SJSA1 (cell line): ENCODE measurements around the gene EXOC1L. TPM values are rescaled to one million over a fixed set of nuclear protein-coding genes. Genes with fewer than 3 reads are reported as not detected.
"Not testable (repeated sequence)": the region's sequence is repeated elsewhere in the genome, so short reads cannot be mapped to it uniquely, and the experiment has no call there.

ENCODE experiments used
- DNase-seq, 2 experiments: peaks; one replicate each; pipeline ENCODE4 v3.0.0-alpha.2; 2015 to 2020; ENCODE audit warnings: low spot score in 2 of 2, low read depth in 1 of 2
- H3K27ac ChIP-seq: fragments of 250-450 bp; sonication (Bioruptor Pico); 2 replicates; pipeline ENCODE4 v1.5.1; 2020; ENCODE audit warnings: mild to moderate bottlenecking, moderate library complexity
- H3K27me3 ChIP-seq: fragments of 250-450 bp; sonication (Bioruptor Pico); replicated peaks from 2 replicates; pipeline ENCODE4 v1.5.1; 2020; ENCODE audit warnings: mild to moderate bottlenecking, moderate library complexity
- H3K36me3 ChIP-seq: fragments of 250-450 bp; sonication (Bioruptor Pico); 2 replicates; pipeline ENCODE4 v1.5.1; 2020; ENCODE audit warnings: mild to moderate bottlenecking
- H3K4me1 ChIP-seq: fragments of 250-450 bp; sonication (Bioruptor Pico); replicated peaks from 2 replicates; pipeline ENCODE4 v1.6.1; 2021; ENCODE audit warnings: mild to moderate bottlenecking
- H3K4me3 ChIP-seq: fragments of 250-450 bp; sonication (Bioruptor Pico); 2 replicates; pipeline ENCODE4 v1.5.1; 2020; ENCODE audit warnings: mild to moderate bottlenecking
- H3K9me3 ChIP-seq: fragments of 250-450 bp; sonication (Bioruptor Pico); replicated peaks from 2 replicates; pipeline ENCODE4 v1.5.1; 2020; ENCODE audit warnings: mild to moderate bottlenecking
- total RNA-seq: library from RNA; depleted of rRNA; stranded (reverse); fragments of >200 nt; shearing (Covaris generic); gene quantifications from 2 replicates; pipeline ENCODE4 v1.2.3, GENCODE V29; 2014

The EXOC1L gene
- total RNA-seq, 1 experiment from 2014 or later: not detected

DNA sequence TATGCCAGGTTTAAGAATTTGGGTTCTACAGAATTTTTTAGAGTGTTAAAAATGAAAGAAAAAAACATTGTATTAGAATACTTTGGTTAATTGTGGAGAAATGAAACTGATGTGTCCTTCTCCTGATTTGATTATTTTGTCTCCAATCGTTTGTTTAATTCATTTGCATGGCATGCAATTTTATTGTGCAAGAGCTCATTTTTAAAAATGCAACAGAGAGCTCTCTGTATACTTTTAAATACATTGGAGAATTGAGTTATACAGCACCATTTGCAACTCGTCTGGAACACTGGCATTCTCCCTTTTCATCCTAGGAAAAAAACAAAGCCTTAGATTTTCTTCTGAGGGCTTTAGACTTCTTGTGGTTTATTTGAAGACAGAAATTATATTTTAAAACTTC is 689 bp downstream of the EXOC1L start:
- no peak for DNase-seq
- H3K4me1 ChIP-seq: no peaks in the 10 kb centered on the region

DNA sequence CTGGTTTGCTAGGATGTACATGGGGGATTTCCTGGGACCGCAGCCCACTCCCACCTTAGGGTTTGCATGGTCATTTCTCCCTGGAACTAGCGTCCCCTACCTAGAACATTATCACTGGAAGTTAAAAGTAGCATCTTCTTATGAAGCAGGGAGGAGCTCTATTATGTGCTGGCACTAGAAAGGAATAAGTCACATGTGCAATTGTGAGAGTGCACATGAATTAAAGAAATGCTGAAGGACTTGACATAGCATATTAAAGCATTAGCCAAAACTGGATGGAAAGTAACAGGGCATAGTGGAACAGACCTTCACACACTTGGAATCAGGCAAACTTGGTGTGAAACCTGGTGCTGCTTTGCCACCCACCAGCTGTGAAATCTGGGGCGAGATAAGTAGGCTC is 2.7 kb downstream of the EXOC1L start:
- H3K9me3 ChIP-seq: no peaks in the 10 kb centered on the region
- H3K36me3 ChIP-seq: no peaks in the 10 kb centered on the region
- no peak overlapping the region for H3K4me3 ChIP-seq
- H3K27ac ChIP-seq: no peak overlapping the region
- H3K4me1 ChIP-seq: no peaks in the 10 kb centered on the region
- no peak for DNase-seq
- H3K27me3 ChIP-seq: peaks cover 19% of the 10 kb centered on the region

More for the DNA sequence above, 689 bp downstream of the EXOC1L start:
- H3K4me3 ChIP-seq: no peak overlapping the region
- no peaks in the 10 kb centered on the region for H3K9me3 ChIP-seq
- H3K36me3 ChIP-seq: no peaks in the 10 kb centered on the region
- peaks cover 19% of the 10 kb centered on the region for H3K27me3 ChIP-seq
- H3K27ac ChIP-seq: no peak overlapping the region

DNA sequence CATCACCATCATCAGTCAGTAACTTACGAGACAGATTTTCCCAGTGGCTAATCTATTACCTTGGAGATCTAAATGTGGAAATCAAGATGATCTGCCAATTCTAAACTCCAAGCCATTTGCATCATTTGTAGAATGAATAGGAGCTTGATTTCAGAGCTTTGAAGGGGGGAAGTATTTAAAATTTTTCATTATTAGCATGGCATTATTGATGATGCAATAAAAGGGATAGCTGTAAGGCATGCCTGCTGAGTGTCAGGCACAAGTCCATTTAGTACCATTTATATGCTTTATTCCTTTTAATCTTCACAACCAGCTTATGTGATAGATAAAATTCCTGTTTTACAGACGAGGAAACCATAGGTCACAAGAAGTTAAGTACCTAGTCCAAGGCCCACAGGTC is 5.3 kb downstream of the EXOC1L start:
- no peak for DNase-seq
- H3K27me3 ChIP-seq: peaks cover 11% of the 10 kb centered on the region
- H3K9me3 ChIP-seq: no peaks in the 10 kb centered on the region
- no peak overlapping the region for H3K4me3 ChIP-seq
- H3K36me3 ChIP-seq: no peaks in the 10 kb centered on the region
- no peaks in the 10 kb centered on the region for H3K4me1 ChIP-seq
- H3K27ac ChIP-seq: no peak overlapping the region

DNA sequence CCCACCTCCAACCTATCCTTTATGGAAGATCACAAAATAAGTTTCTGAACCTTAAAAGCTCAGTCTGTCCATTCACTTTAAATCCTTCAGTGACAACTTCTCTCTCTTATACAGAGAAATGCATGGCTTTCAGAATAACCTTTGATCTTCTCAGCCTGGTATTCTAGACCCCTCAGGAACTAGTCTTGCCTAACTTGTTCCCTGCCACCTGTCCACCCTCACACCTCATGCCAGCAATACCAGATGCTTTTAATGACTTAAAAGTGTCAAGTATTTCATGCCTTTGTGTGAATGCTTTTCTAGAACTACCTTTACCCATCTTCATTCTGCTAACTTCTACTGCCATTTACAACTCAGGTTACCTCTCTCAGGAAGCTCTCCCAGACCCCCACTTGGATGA is 7.4 kb downstream of the EXOC1L start:
- Histone ChIP-seq H3K36me3 (no peaks in the 10 kb centered on the region), H3K4me3 (no peak overlapping the region), H3K4me1 (no peaks in the 10 kb centered on the region), H3K27me3 (no peaks in the 10 kb centered on the region), H3K9me3 (no peaks in the 10 kb centered on the region), H3K27ac (no peak overlapping the region)
- DNase-seq: no peak

DNA sequence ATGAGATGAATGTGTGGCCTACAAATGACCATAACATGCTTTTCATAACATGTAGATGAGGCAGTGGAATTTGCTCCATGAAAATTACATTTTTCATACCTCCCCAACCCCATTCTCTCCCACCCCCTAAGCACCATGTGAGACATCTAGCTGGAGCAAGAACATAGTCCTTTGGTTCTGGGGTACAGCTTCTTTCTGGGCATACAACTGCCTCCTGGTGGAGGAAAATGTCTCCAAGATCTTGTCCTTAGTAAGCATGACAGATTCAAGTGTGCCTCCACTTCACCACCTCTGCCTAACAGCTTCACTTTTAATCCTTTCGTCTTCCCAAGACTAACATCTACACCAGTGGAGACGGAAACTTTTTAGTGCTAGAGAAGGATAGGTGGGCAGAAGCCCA is 8.0 kb downstream of the EXOC1L start:
- H3K27ac ChIP-seq: no peak overlapping the region
- no peak overlapping the region for H3K4me3 ChIP-seq
- DNase-seq: no peak
- no peaks in the 10 kb centered on the region for H3K27me3 ChIP-seq
- no peaks in the 10 kb centered on the region for H3K36me3 ChIP-seq
- no peaks in the 10 kb centered on the region for H3K9me3 ChIP-seq
- no peaks in the 10 kb centered on the region for H3K4me1 ChIP-seq

DNA sequence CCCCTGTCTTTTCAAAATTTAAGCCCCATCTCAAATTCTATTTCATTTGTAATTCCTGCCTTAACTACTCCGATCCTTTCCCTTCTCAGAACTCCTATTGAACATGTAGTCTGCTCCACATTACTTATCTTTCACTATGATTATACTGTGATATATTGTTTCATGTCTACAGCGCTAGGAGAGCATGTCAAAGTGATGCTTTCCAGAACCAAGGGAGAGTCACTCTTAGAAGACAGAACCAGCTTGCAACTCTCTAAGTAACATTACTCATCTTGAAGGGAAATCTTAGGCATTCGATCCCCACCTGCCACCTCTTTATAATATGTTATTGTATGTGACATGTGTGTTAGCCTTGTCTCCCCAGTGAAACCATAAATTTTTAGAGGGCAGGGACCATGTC is 10.5 kb downstream of the EXOC1L start:
- H3K27ac ChIP-seq: no peak overlapping the region
- no peaks in the 10 kb centered on the region for H3K36me3 ChIP-seq
- H3K9me3 ChIP-seq: no peaks in the 10 kb centered on the region
- no peaks in the 10 kb centered on the region; the same call in 1 of the 2 replicates for H3K27me3 ChIP-seq
- no peaks in the 10 kb centered on the region for H3K4me1 ChIP-seq
- H3K4me3 ChIP-seq: no peak overlapping the region
- DNase-seq: no peak

DNA sequence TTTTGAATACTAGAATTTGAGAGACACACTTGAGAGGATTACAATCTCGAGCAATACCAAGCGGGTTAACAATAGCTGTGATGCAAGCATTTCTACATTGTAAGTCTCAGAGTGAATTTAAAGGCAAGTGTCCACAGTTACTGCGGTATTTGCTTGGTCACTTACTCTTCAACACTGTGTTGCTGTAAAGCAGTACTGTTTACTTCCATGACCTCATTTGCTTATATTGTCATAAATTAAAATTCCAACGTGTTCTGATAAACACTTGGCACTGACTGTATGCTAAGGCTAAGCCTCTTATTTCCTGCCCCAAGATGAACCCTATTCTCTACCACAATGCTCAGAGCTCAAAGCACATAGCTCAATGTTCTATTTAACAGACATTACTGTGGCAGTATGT is 11.1 kb downstream of the EXOC1L start:
- peak in 1 of 2 experiments; percentile 48 for DNase-seq
- no peaks in the 10 kb centered on the region for H3K36me3 ChIP-seq
- H3K27ac ChIP-seq: no peak overlapping the region
- no peaks in the 10 kb centered on the region for H3K4me1 ChIP-seq
- H3K9me3 ChIP-seq: no peaks in the 10 kb centered on the region
- no peak overlapping the region for H3K4me3 ChIP-seq
- no peaks in the 10 kb centered on the region; the same call in 1 of the 2 replicates for H3K27me3 ChIP-seq

DNA sequence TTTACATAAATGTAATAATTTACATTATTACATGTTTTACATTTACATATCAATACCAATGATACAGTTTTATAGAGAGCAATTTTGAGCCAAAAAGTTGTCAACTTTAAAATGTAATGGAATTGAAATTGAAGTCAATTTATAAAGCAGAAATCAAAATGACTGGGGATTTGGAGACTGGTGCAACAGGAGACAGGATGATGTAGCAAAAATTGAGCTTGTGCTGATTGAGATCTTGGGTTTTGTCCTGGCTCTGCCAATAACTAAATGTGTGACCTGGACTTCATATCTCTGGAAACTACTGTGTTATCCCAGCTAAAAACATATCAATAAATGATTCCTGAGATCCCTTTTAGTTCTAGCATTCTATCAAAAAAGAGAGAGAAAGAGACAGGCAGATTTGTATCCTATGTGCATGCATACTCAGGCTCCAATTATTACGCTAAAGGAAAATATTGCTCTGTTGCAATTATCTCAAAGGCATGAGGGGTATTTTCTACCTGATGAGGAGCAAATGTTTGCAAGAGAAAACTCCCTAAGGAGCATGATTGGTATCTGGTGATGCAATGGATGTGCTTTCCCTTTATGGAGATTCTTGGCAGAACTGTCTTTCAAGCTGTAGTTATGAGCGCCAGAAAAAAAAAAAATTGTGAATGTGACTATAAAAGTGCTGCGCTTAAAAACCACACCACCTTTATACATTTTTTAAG is 14.7 kb downstream of the EXOC1L start:
- Histone ChIP-seq H3K4me3 (no peak overlapping the region), H3K4me1 (no peaks in the 10 kb centered on the region), H3K9me3 (no peaks in the 10 kb centered on the region), H3K27ac (no peak overlapping the region), H3K27me3 (no peaks in the 10 kb centered on the region; the same call in 1 of the 2 replicates), H3K36me3 (no peaks in the 10 kb centered on the region)
- DNase-seq: no peak

DNA sequence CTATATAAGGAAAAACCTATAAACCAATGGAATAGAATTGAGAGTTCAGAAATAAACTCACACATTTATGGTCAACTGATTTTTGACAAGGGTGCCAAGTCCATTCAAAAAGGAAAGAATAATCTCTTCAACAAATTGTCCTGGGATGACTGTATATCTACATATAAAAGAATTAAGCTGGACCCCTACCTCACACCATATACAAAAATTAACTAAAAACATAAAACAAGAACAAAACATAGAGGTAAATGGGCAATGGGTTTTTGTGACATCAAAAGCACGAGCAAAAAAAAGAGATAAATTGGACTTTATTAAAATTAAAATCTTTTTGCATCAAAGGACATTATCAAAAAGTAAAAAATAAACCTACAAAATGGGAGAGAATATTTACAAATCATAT is 18.3 kb downstream of the EXOC1L start:
- DNase-seq: no peak
- Histone ChIP-seq H3K4me3 (no peak overlapping the region), H3K4me1 (0 out of 2 replicates have a peak, but pooled peaks cover 4% of the 10 kb centered on the region), H3K27me3 (no peaks in the 10 kb centered on the region; the same call in 1 of the 2 replicates), H3K27ac (no peak overlapping the region), H3K9me3 (no peaks in the 10 kb centered on the region; the same call in 1 of the 2 replicates), H3K36me3 (no peaks in the 10 kb centered on the region)

DNA sequence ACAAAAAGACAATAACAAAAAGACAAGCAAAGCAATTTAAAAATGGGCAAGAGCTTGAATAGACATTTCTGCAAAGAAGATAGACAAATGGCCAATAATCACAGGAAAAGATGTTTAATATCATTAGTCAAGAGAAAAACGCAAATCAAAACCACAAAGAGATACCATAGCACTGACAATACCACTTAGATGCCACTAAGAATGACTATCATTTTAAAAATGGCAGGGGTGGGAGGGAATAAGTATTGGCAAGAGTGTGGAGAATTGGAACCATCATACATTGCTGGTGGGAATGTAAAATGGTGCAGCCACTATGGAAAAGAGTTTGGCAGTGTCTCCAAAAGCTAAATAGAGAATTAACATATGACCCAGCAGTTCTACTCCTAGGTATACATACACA is 18.8 kb downstream of the EXOC1L start:
- Histone ChIP-seq H3K4me3 (no peak overlapping the region), H3K36me3 (no peaks in the 10 kb centered on the region), H3K27me3 (no peaks in the 10 kb centered on the region; the same call in 1 of the 2 replicates), H3K27ac (no peak overlapping the region), H3K9me3 (no peaks in the 10 kb centered on the region; the same call in 1 of the 2 replicates), H3K4me1 (0 out of 2 replicates have a peak, but pooled peaks cover 4% of the 10 kb centered on the region)
- no peak for DNase-seq

DNA sequence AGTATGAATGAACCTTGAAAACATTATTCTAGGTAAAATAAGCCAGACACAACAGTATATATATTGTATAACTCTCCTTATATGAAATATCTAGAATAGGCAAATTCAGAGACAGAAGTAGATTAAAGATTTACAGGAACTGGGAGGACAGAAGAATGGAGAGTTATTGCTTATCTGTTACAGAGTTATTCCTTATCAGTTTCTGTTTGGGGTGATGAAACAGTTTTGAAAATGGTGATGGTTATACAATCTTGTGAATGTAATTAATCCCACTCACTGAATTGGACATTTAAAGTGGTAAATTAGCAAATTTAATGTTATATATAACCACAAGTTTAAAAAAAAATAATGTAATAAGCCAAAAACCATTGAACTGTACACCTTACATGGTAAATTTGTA is 19.4 kb downstream of the EXOC1L start:
- H3K27ac ChIP-seq: no peak overlapping the region
- H3K4me3 ChIP-seq: no peak overlapping the region
- H3K4me1 ChIP-seq: 0 out of 2 replicates have a peak, but pooled peaks cover 4% of the 10 kb centered on the region
- H3K9me3 ChIP-seq: no peaks in the 10 kb centered on the region; the same call in 1 of the 2 replicates
- DNase-seq: no peak
- H3K36me3 ChIP-seq: no peaks in the 10 kb centered on the region
- no peaks in the 10 kb centered on the region; the same call in 1 of the 2 replicates for H3K27me3 ChIP-seq

DNA sequence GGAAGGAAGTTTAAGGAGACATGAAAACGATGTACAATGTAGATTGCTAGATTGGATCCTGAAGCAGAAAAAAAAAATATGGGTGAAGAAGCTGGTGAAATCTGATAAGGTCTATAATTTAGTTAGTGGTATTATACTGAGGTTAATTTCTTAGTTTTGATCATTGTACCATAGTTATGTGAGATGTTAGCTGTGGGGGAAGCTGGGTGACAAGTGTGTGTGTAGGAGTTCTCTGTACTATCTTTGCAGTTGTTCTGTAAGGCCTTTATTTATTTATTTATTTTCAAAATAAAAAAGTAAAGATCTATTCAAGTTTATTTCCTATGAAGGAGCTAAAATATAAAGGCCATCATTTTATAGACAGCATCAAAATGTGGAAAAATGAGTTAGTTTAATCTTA is 21.4 kb downstream of the EXOC1L start:
- H3K36me3 ChIP-seq: no peaks in the 10 kb centered on the region

DNA sequence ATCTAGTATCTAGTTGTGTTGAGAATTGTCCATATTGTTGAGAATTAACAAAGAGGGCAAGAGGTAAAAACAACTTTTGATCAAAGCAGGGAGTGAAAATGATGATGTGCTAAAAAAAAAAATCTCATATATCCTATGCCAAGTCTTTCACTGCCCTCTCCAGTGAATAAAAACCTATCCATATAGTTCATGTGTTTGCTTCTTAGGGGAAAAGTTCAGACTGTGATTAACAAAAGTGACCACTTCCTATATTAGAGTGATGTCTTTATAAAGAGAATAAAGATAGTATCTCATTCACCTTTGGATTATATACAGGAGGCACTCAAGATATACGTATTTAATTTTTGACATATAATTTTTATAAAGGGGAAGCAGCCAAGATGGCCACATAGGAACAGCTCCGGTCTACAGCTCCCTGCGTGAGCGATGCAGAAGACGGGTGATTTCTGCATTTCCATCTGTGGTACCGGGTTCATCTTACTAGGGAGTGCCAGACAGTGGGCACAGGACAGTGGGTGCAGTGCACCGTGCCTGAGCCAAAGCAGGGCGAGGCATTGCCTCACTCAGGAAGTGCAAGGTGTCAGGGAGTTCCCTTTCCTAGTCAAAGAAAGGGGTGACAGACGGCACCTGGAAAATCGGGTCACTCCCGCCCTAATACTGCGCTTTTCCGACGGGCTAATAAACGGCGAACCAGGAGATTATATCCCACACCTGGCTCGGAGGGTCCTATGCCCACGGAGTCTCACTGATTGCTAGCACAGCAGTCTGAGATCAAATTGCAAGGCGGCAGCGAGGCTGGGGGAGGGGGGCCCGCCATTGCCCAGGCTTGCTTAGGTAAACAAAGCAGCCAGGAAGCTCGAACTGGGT is 22.0 kb downstream of the EXOC1L start:
- H3K4me1 ChIP-seq, H3K27ac ChIP-seq, H3K36me3 ChIP-seq, H3K9me3 ChIP-seq, H3K27me3 ChIP-seq, DNase-seq, H3K4me3 ChIP-seq: not testable (repeated sequence)

More for the DNA sequence above, 21.4 kb downstream of the EXOC1L start:
- Histone ChIP-seq H3K27ac (no peak overlapping the region), H3K4me1 (0 out of 2 replicates have a peak, but pooled peaks cover 4% of the 10 kb centered on the region), H3K9me3 (no peaks in the 10 kb centered on the region; the same call in 1 of the 2 replicates), H3K27me3 (no peaks in the 10 kb centered on the region), H3K4me3 (no peak overlapping the region)
- no peak for DNase-seq

DNA sequence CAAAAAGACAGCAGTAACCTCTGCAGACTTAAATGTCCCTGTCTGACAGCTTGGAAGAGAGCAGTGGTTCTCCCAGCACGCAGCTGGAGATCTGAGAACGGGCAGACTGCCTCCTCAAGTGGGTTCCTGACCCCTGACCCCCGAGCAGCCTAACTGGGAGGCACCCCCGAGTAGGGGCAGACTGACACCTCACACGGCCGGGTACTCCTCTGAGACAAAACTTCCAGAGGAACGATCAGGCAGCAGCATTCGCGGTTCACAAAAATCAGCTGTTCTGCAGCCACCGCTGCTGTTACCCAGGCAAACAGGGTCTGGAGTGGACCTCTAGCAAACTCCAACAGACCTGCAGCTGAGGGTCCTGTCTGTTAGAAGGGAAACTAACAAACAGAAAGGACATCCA is 22.7 kb downstream of the EXOC1L start:
- DNase-seq: not testable (repeated sequence)

More for the DNA sequence above, 22.7 kb downstream of the EXOC1L start:
- not testable (repeated sequence) for H3K36me3 ChIP-seq, H3K4me1 ChIP-seq, H3K27me3 ChIP-seq, H3K4me3 ChIP-seq, H3K9me3 ChIP-seq, H3K27ac ChIP-seq
